H1 (cell line): ENCODE measurements around the gene CAMK2G. TPM values are rescaled to one million over a fixed set of nuclear protein-coding genes. Genes with fewer than 3 reads are reported as not detected.

Source experiments
- BCL11A ChIP-seq, 2 experiments: IDR thresholded peaks; one replicate each; pipeline ENCODE4 v1.6.1; 2011; ENCODE audit warnings: low read depth in 2 of 2, low read length in 2 of 2, mild to moderate bottlenecking in 2 of 2
- FOSL1 ChIP-seq: IDR thresholded peaks from 2 replicates; pipeline ENCODE4 v1.6.1; 2011; ENCODE audit warnings: mild to moderate bottlenecking, low read depth, low read length, moderate library complexity; ENCODE audit not compliant: insufficient read depth
- KDM5A ChIP-seq: fragments of 200-600 bp; IDR thresholded peaks from 2 replicates; pipeline ENCODE4 v1.7.1; 2012; ENCODE audit warnings: mild to moderate bottlenecking, low read length, inconsistent platforms, mixed read lengths
- TCF12 ChIP-seq: IDR thresholded peaks from 2 replicates; pipeline ENCODE4 v1.6.1; 2011; ENCODE audit warnings: low read depth, mild to moderate bottlenecking, low read length
- polyA plus RNA-seq, 7 experiments: library from polyadenylated mRNA; depleted of rRNA in 3 of 7; stranded (reverse) in 5 of 7; unstranded in 2 of 7; fragments of >200 nt in 5 of 7; fragments of 200-250 nt in 2 of 7; gene quantifications; 1 replicate in 5 of 7; 2 replicates in 1 of 7; 4 replicates in 1 of 7; pipeline versions ENCODE4 v1.2.1 to v1.2.3, GENCODE V29; 2011 to 2013; ENCODE audit warnings: missing spikeins in 2 of 7, mixed read lengths in 2 of 7
- total RNA-seq: library from RNA; stranded (reverse); fragmentation: NEBNext Ultra II Directional; extraction: Animal tissue kit (Norgen Biotek cat#: 25700); gene quantifications from 2 replicates; pipeline ENCODE4 v1.2.1, GENCODE V29; 2021
- TF ChIP-seq, protein P1 (sequence below): IDR thresholded peaks from 2 replicates; pipeline ENCODE4 v1.6.1; 2011; ENCODE audit warnings: low read length, improper control_type of control experiment
- TF ChIP-seq, protein P2 (sequence below): IDR thresholded peaks from 2 replicates; pipeline ENCODE4 v1.6.1; 2012; ENCODE audit warnings: inconsistent platforms

Gene CAMK2G
- total and polyA plus RNA-seq, 2 of the 8 experiments (the other 6 are each of a cell fraction or from before 2014, with no cell fraction given) = 28.9 to 31.7 TPM

DNA sequence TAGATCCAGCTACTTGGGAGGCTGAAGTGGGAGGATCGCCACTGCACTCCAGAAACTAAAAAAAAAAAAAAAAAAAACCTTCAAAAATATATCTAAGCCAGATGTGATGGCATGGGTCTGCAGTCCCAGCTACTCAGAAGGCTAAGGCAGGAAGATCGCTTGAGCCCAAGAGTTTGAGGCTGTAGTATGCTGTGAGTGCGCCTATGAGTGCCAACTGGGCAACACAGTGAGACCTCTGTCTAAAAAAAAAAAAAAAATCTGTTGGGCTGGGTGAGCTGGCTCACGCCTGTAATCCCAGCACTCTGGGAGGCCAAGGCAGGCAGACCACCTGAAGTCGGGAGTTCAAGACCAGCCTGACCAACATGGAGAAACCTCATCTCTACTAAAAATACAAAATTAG, 95.3 kb downstream of the CAMK2G start (continued):
- TF ChIP-seq TCF12 (no peak), BCL11A (IDR thresholded peaks at IDR 0.05; ENCODE audit: low read depth in 2 of 2, low read length in 2 of 2) (no peak), KDM5A (no peak), FOSL1 (no peak)
- TF ChIP-seq, protein P1, sequence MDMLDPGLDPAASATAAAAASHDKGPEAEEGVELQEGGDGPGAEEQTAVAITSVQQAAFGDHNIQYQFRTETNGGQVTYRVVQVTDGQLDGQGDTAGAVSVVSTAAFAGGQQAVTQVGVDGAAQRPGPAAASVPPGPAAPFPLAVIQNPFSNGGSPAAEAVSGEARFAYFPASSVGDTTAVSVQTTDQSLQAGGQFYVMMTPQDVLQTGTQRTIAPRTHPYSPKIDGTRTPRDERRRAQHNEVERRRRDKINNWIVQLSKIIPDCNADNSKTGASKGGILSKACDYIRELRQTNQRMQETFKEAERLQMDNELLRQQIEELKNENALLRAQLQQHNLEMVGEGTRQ = no peak
- TF ChIP-seq, protein P2, sequence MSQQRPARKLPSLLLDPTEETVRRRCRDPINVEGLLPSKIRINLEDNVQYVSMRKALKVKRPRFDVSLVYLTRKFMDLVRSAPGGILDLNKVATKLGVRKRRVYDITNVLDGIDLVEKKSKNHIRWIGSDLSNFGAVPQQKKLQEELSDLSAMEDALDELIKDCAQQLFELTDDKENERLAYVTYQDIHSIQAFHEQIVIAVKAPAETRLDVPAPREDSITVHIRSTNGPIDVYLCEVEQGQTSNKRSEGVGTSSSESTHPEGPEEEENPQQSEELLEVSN = no peak
- TF ChIP-seq, all 59 proteins: peak for 0
